Activated CD4-positive, alpha-beta T cell treated with anti-CD3 and anti-CD28 coated beads, Interleukin-2, amount 50 U/mL, for 16 hours (primary cell): Measurements from ENCODE around the gene SLC25A10.

Experiments
- DNase-seq: peaks from one replicate; pipeline ENCODE4 v3.0.0-alpha.2; 2020

Gene SLC25A10

DNA sequence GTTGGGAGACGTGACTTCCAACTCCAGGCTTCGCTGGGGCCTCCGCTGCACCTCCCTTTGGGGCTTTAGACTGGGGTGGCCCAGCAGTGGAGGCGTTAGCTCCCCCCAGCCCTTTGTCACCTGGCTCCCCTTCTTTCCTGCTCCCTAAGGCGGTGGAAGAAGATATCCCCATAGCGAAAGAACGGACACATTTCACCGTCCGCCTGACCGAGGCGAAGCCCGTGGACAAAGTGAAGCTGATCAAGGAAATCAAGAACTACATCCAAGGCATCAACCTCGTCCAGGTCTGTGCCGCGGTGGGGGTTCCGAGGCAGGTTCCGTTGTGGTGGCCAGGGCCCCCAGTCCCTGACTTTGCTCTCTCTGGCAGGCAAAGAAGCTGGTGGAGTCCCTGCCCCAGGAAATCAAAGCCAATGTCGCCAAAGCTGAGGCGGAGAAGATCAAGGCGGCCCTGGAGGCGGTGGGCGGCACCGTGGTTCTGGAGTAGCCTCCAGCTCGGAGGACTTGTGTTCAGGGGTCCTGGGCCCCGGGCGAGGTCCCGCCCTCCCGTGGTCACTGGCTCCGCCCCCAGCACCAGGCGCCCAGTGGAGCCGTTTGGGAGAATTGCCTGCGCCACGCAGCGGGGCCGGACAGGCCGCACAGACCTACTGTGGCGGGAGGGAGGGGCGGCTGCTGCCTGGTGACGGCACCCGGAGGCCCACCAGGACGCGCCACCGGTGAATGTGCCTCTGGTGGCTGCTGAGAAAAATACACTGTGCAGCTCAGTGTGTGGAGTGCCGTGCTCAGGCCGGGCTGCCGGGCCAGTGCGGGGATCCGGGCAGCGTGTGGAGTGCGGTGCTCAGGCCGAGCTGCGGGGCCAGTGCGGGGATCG, 5.1 kb upstream of the SLC25A10 start:
- no peak for DNase-seq

- no peak for DNase-seq
Observed at GRCh38 chr17:81707725-81708646, 4.1 kb upstream of the SLC25A10 start.

DNA sequence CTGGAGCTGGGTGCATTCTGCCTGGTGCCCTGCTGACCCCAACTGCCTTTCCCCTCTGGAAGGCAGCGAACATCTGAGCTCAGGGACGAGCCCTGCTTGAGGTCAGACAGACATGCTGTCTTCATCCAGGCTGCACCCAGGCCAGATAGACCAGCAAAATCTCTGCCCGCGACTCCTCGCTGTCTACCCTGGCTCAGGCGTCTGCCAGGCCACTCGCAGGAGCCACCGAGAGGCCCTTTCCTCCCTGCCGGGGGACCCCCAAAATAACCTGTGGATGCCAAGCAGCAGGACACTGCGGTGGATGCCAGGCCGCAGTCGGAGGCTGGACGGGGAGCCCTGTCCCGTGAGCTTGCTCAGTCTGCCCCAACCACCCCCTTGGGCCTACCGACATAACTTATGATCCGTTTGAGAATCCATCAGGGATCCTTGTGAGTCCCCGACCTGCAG, 3.3 kb upstream of the SLC25A10 start:
- DNase-seq, result no peak

DNA sequence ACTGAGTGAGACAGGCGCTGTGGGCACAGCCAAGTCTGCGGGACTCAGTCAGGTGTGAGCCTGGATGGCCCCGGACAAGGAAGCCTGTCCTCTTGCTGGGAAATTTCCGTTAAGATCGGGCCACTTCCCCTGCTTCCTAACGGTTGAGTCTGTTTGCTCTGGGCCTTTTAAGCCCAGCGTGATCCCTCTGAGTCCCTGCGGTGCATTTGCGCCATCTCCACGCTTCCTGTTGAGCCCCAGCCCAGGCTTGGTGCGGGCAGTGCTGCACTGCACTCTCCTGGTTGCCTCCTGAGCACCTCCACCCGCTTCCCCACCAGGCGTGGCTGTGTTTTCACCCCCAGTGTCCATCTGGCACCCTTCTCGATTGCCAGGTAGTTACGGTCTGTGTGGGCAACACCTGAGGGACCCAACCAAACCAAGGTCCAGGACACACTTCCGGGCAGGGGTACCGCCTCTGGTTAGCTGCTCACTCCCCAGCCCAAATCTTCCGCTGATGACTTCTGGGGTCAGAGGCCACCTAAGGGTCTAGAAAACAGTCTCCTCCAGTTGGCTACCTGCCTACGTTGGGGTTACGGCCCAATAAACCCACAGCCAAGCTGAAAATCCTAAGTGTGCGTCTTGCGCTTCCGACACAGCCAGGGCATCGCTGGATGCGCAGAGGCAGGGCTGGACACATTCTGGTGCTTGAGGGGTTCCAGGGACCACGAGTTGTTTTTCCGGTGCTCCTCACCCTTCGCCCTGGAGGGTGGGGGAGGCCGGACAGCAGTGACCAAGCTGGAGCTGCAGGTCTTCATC, 1.4 kb upstream of the SLC25A10 start:
- DNase-seq, result no peak

GRCh38 chr17:81712468-81713003, 452 bp downstream of the SLC25A10 start:
- no peak for DNase-seq

GRCh38 chr17:81713004-81713555, 996 bp downstream of the SLC25A10 start:
- no peak for DNase-seq

DNA sequence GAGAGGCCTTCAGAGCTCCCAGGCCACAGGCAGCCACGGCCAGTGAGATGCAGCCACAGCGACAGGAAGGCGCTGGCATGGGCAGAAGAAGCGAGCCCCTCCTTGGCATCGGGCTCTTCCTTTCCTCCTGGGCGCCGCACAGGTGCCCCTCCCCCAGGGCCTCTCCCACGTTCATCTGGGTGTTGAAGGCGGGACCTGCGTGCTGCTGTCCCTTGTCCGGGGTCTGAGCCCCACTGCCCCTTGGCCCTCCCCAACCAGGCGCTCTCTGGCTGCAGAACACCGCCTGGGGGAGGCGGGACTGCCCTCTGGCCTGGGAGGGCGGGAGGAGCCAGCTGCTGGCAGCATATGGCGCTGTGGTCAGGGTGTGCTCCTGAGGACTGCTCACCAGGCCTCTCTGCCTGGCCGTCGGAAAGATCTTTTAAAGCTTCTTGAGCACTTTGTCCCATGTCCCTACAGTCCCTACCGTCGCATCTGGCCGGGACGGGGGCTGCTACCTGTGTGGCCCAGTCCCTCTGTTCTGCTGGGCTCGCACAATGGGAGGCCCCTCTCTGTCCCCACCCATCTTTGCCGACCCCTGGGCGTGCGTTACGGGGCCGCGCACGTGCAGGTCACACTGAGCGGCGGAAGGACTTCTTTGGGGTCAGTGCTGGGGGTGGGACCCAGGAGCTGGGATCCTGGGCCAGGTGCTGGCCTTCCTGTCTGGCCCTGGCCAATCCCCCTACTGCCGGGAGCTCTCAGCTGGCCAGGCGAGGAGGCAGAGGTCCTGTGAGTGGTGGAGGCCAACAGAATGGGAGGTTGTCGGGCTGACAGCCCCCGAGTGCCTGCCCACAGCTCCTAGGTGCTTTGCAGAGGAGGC, 1.7 kb downstream of the SLC25A10 start:
- DNase-seq, result no peak

DNA sequence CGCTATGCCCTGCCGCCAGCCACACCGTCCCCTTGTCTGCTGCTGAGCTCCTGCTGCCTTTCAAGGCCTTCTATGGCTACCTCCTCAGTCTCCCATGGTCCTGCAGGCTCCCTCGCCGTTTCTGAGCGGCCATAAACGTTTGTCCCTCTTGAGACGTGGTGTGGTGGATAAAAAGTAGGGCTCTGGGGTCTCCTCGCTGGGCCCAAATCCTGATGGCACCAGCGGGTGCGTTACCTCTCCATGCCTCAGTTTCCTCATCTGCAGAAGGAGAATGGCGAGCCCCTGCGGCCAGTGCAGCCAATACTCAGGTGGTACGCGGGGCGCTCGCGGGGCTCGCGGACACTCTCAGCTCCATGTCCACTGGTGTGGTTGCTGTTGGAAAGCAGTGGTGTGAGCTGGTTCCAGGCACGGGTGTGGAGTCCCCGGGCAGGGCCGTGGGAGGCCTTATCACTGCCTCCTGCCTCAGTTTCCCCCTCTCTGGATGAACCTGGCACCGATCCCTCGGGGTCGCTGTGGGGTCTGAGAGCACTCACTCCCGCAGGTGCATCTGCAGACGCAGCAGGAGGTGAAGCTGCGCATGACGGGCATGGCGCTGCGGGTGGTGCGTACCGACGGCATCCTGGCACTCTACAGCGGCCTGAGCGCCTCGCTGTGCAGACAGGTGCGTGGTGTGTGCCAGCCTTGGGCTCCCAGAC, 2.5 kb downstream of the SLC25A10 start:
- DNase-seq, result no peak

- no peak for DNase-seq
Observed at GRCh38 chr17:81715107-81715871, 3.2 kb downstream of the SLC25A10 start.

DNA sequence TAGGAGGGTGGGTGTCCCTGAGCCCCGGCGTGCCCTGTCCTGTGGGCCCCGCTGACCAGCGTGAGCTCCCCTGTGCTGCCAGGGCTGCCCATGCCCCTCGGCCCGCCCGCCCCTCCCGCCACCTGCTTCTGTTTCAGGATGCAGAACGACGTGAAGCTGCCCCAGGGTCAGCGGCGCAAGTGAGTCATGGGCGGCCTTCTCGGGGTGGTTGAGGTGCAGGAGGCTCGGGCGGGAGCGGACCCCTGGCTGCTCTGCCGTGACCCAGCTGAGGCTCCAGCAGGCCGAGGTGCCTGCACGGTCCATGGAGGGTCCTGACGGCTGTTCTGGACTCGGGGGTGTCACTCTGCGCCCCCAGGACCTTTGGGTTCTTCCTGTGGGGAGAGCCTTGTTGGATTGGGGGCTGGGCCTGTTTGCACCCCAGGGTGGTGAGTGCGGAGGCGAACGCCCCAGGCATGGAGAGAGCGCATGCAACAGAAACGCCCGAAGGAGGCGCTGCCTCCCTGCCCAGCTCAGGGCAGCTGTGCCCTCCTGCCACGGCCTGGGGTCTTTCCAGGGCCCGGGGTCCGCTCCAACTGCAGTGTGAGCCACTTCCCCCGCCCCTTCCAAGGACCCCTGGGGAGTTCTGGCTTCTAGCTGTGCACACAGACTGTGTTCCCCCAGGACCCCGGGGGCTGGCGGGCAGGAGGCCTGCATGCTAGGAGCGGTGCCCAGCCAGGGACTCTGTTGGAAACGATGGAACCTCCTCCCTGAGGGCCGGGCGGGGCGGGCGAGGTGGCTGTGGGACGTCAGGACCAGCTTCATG, 4.0 kb downstream of the SLC25A10 start:
- no peak for DNase-seq

- DNase-seq, result no peak
Observed at GRCh38 chr17:81716674-81716996, 4.6 kb downstream of the SLC25A10 start.

GRCh38 chr17:81717049-81717765, 5.1 kb downstream of the SLC25A10 start:
- DNase-seq, result no peak

- no peak for DNase-seq
Observed at GRCh38 chr17:81717766-81718089, 5.6 kb downstream of the SLC25A10 start.

DNA sequence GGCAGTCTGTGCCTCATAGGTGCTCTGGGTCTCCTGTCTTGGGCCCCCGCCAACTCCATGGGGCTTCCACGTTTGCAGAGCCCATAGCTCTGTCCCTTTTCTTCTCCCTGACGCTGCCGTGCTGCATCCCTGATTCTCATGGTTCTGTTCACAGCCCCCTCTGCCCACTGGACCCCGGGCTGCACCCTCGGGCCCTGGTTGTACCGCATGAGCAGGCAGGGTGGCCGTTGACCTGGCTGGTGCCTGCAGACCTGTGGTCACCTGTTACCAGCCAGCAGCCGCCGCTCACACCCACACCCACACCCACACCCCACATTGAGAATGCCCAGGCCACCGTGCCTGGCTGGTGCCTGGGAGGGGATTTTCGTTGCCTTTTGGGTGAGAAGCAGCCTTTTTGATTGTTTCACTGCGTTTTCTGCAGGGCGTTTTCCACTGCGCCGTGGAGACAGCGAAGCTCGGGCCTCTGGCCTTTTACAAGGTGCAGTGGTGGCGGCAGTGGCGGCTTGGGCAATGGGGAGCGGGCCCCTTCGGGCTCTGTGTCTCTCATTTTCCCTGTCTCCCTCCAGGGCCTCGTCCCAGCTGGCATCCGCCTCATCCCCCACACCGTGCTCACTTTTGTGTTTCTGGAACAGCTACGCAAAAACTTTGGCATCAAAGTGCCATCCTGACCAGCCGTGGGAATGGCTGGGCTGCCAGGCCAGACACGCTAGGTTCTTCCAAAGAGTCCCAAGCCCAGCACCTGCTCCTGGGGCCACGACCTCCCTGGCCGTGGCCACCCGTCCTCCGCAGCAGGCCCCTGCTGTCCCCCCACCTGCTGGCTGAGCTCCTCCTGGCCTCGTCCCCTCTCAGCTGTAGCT, 7.6 kb downstream of the SLC25A10 start:
- DNase-seq, result no peak

DNA sequence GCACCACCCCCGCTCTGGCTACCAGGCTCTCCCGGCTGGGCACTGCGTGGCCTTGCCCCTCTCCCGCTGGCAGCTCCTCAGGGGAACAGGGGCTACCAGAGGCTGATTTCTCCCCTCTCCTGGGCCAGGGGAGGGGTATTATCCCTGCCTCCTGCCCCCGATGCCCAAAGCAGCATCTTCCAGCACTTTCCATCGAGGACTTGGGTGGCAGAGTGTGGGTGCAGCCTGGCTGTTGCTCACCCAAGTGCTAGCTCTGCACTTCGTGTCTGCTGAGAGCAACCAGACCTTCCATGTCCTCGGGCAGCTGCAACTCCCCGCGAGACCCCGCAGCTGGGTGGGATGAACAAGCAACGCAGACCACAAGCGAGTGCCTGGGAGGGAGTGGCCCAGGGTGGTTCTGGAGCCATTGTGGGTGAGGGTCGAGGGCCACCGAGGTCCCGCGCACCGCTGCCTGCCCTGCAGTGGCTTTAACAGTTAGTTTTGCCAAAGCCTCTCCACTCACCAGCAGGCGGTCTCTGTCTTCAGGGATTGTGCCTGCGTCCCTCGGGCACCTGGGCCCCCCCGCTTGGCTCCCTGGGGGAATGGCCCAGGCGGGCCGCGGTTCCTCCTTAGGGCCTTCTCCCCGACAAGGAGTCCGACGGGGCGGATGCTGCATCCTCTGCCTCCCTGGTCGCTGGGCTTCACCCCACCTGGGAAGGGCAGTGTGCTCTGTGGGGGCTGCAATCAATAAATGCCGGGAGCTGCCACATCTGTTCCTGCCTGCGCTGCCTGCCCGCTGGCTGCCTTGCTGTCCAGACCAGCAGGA, 8.4 kb downstream of the SLC25A10 start:
- DNase-seq, result no peak
